GM23248 (cell line): ENCODE measurements around the gene CRB1. TPM values are rescaled to one million over a fixed set of nuclear protein-coding genes. Genes with fewer than 3 reads are reported as not detected.
A peak's percentile ranks its signal among the peaks of the same experiment; 100 is the strongest.

Experiments
- DNase-seq: peaks from one replicate; pipeline ENCODE4 v3.0.0-alpha.2; 2015
- H2AFZ ChIP-seq: fragments of 200-600 bp; sonication (generic); 2 replicates; pipeline ENCODE4 v1.6.1; 2016; ENCODE audit warnings: antibody characterized with exemption
- H3F3A ChIP-seq: fragments of 200-600 bp; sonication (generic); 2 replicates; pipeline ENCODE4 v1.6.1; 2016; ENCODE audit warnings: mild to moderate bottlenecking, antibody characterized with exemption, mixed run types; ENCODE audit not compliant: insufficient read depth
- H3K27ac ChIP-seq: fragments of 200-600 bp; sonication (generic); 2 replicates; pipeline ENCODE4 v1.5.1; 2016; ENCODE audit warnings: mild to moderate bottlenecking
- H3K27me3 ChIP-seq: fragments of 200-600 bp; sonication (generic); replicated peaks from 2 replicates; pipeline ENCODE4 v1.6.1; 2016; ENCODE audit warnings: mild to moderate bottlenecking; ENCODE audit not compliant: insufficient read depth
- H3K36me3 ChIP-seq: fragments of 200-600 bp; sonication (generic); 2 replicates; pipeline ENCODE4 v1.6.1; 2016; ENCODE audit warnings: low read depth, mild to moderate bottlenecking
- H3K4me1 ChIP-seq: fragments of 200-600 bp; sonication (generic); 2 replicates; pipeline ENCODE4 v1.6.1; 2016; ENCODE audit warnings: mild to moderate bottlenecking; ENCODE audit not compliant: insufficient read depth
- H3K4me2 ChIP-seq: fragments of 200-600 bp; sonication (generic); one replicate; pipeline ENCODE4 v1.6.1; 2016; ENCODE audit warnings: mild to moderate bottlenecking; ENCODE audit not compliant: unreplicated experiment
- H3K4me3 ChIP-seq: fragments of 200-600 bp; sonication (generic); 2 replicates; pipeline ENCODE4 v1.5.1; 2016; ENCODE audit warnings: mild to moderate bottlenecking
- H3K79me2 ChIP-seq: fragments of 200-600 bp; sonication (generic); 2 replicates; pipeline ENCODE4 v1.6.1; 2016; ENCODE audit warnings: mild to moderate bottlenecking; ENCODE audit not compliant: insufficient read depth
- H3K9ac ChIP-seq: fragments of 200-600 bp; sonication (generic); 2 replicates; pipeline ENCODE4 v1.6.1; 2016; ENCODE audit warnings: mild to moderate bottlenecking
- H3K9me2 ChIP-seq: fragments of 200-600 bp; sonication (generic); 2 replicates; pipeline ENCODE4 v1.6.1; 2016; ENCODE audit warnings: mixed run types, mild to moderate bottlenecking, moderate library complexity; ENCODE audit not compliant: insufficient read depth
- H3K9me3 ChIP-seq: fragments of 200-600 bp; sonication (generic); one replicate; pipeline ENCODE4 v1.6.1; 2017; ENCODE audit warnings: low read depth
- H4K20me1 ChIP-seq: fragments of 200-600 bp; sonication (generic); 2 replicates; pipeline ENCODE4 v1.6.0; 2016; ENCODE audit not compliant: insufficient read depth
- EZH2 ChIP-seq: fragments of 200-600 bp; sonication (generic); IDR thresholded peaks from 2 replicates; pipeline ENCODE4 v1.6.1; 2018; ENCODE audit warnings: antibody characterized with exemption, mild to moderate bottlenecking; ENCODE audit not compliant: insufficient read depth, poor library complexity, severe bottlenecking
- EZH2phosphoT487 ChIP-seq: fragments of 200-600 bp; sonication (generic); IDR thresholded peaks from 2 replicates; pipeline ENCODE4 v1.6.1; 2018; ENCODE audit warnings: antibody characterized with exemption, moderate library complexity, mild to moderate bottlenecking, low read depth; ENCODE audit not compliant: insufficient read depth
- WGBS, 2 experiments: methylation state at CpG; one replicate each; pipeline ENCODE4 v1.1.6; 2015 to 2017; ENCODE audit warnings: low lambda C conversion rate in 2 of 2, low coverage in 1 of 2; ENCODE audit errors: missing lambda C conversion rate in 2 of 2; 5-methylcytosine and 5-hydroxymethylcytosine counted together
- in situ Hi-C: fragments of 300-500 bp; cut with MboI; formaldehyde crosslinking; loops from 2 replicates; pipeline ENCODE4 v1.15.0; 2020
- polyA plus RNA-seq: library from polyadenylated mRNA; unstranded; fragments of >200 nt; fragmentation: Nextera tagmentation; extraction: Ambion mirVana; gene quantifications from 2 replicates; pipeline ENCODE4 v1.2.1, GENCODE V29; 2016
- total RNA-seq: library from RNA; depleted of rRNA; stranded (reverse); fragments of >200 nt; shearing (Covaris generic); gene quantifications from 2 replicates; pipeline ENCODE4 v1.2.3, GENCODE V29; 2014

The CRB1 gene
- total and polyA plus RNA-seq, 2 experiments from 2014 or later: 0.11 TPM; not detected in 1

- TF ChIP-seq EZH2phosphoT487 (no peak), EZH2 (no peak)
- DNase-seq: no peak
- Histone ChIP-seq H3K9me2 (no peaks in the 10 kb centered on the region), H3K27me3 (no peaks in the 10 kb centered on the region), H3K4me1 (no peaks in the 10 kb centered on the region), H3K9ac (no peak overlapping the region), H2AFZ (no peak overlapping the region), H3K79me2 (no peaks in the 10 kb centered on the region), H3K9me3 (no peaks in the 10 kb centered on the region), H3F3A (no peaks in the 10 kb centered on the region), H3K4me3 (no peak overlapping the region), H3K4me2 (no peak overlapping the region), H3K27ac (no peak overlapping the region), H3K36me3 (no peaks in the 10 kb centered on the region), H4K20me1 (no peaks in the 10 kb centered on the region)
- WGBS, 2 experiments: 79 to 83% methylated on average over 1 of the region's 1 CpG
- in situ Hi-C loops: no loop called here
Measured at GRCh38 chr1:197453376-197454058, 185.5 kb downstream of the CRB1 start.

- Histone ChIP-seq H3K79me2 (no peaks in the 10 kb centered on the region), H3K4me3 (no peak overlapping the region), H3K9me3 (no peaks in the 10 kb centered on the region), H3K9me2 (no peaks in the 10 kb centered on the region), H3K27me3 (no peaks in the 10 kb centered on the region), H3F3A (no peaks in the 10 kb centered on the region), H3K27ac (no peak overlapping the region), H3K36me3 (no peaks in the 10 kb centered on the region), H2AFZ (no peak overlapping the region), H3K4me1 (peaks cover 8% of the 10 kb centered on the region; the same call in 1 of the 2 replicates), H3K4me2 (no peak overlapping the region), H4K20me1 (no peaks in the 10 kb centered on the region), H3K9ac (no peak overlapping the region)
- TF ChIP-seq EZH2phosphoT487 (no peak), EZH2 (no peak)
- in situ Hi-C loops: no loop called here
- WGBS, 2 experiments: 74 to 84% methylated on average over 5 of the region's 5 CpGs
- DNase-seq: no peak
Measured at GRCh38 chr1:197462539-197462938, 194.5 kb downstream of the CRB1 start.

- Histone ChIP-seq H3K4me3 (no peak overlapping the region), H3K9me2 (no peaks in the 10 kb centered on the region), H3F3A (0 out of 2 replicates have a peak, but pooled peaks cover 5% of the 10 kb centered on the region), H3K4me1 (peaks cover 9% of the 10 kb centered on the region; the same call in 1 of the 2 replicates), H3K36me3 (no peaks in the 10 kb centered on the region), H3K79me2 (no peaks in the 10 kb centered on the region), H3K9ac (no peak overlapping the region), H3K9me3 (no peaks in the 10 kb centered on the region), H3K27ac (no peak overlapping the region), H3K27me3 (no peaks in the 10 kb centered on the region), H2AFZ (no peak overlapping the region), H4K20me1 (no peaks in the 10 kb centered on the region), H3K4me2 (no peak overlapping the region)
- no peak for DNase-seq
- in situ Hi-C loops: no loop called here
- TF ChIP-seq EZH2phosphoT487 (no peak), EZH2 (no peak)
Measured at GRCh38 chr1:197463142-197463541, 195.1 kb downstream of the CRB1 start.

- 0 out of 2 replicates have a peak, but pooled peaks cover 6% of the 10 kb centered on the region for H3F3A ChIP-seq
- peak overlapping the region; percentile 40 for H3K27ac ChIP-seq
- peak overlapping the region; percentile 53 for H2AFZ ChIP-seq
- H3K9me3 ChIP-seq: no peaks in the 10 kb centered on the region
- H3K4me1 ChIP-seq: peaks cover 12% of the 10 kb centered on the region; the same call in 1 of the 2 replicates
- in situ Hi-C loops: no loop called here
- no peak for TF ChIP-seq EZH2phosphoT487
- TF ChIP-seq EZH2: no peak
- H3K79me2 ChIP-seq: no peaks in the 10 kb centered on the region
- H4K20me1 ChIP-seq: no peaks in the 10 kb centered on the region
- DNase-seq: peak; percentile 72
- no peaks in the 10 kb centered on the region for H3K36me3 ChIP-seq
- H3K9me2 ChIP-seq: no peaks in the 10 kb centered on the region
- no peaks in the 10 kb centered on the region for H3K27me3 ChIP-seq
- 10% methylated on average over 7 of the region's 7 CpGs for whole genome bisulfite sequencing, 2 experiments
- no peak overlapping the region for H3K4me3 ChIP-seq
- 0 out of 2 replicates have a peak overlapping the region, but pooled peaks have one; percentile 5 for H3K9ac ChIP-seq
- H3K4me2 ChIP-seq: peak overlapping the region; percentile 24
Measured at GRCh38 chr1:197464044-197464443, 196.0 kb downstream of the CRB1 start.
